GF-D8 (cell line): Measurements from ENCODE around the gene ADK.

Source experiments
- DNase-seq: peaks from one replicate; lab custom pipeline; 2025; lab: John Stamatoyannopoulos, UW

The ADK gene

DNA sequence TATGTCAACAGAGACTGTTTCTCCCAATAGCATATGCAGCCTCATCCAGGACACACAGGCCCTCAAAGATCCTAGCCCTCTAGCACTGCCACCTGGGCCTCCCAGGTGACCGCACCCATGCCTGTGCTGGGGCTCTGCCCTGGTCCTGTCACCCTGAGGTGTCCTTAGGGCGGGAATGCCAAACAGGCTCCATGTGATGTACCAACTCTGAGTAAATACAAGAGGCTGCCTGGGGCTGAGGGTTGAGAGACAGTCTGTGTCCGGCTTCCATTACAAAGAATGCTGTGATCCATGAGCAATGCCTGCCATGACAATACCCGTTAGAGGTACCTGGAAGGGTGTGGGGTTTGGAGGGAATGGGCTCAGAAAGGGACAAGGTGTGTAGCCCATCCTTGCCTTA is 592.4 kb downstream of the ADK start:
- no peak for DNase-seq

DNA sequence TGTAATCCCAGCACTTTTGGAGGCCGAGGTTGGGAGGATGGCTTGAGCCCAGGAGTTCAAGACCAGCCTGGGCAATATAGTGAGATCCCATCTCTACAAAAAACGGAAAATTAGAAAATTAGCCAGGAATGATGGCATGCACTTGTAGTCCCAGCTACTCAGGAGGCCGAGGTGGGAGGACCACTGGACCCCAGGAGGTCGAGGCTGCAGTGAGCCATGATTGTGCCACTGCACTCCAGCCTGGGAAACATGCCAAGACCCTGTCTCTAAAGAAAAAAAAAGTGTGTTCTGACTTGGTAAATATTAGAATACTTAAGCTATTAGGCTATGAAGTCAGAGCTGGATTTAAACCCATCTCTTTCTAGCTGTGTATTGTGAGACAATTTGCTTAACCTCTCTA is 594.4 kb downstream of the ADK start:
- no peak for DNase-seq

GRCh38 chr10:74746813-74747212 is 595.8 kb downstream of the ADK start:
- no peak for DNase-seq

DNA sequence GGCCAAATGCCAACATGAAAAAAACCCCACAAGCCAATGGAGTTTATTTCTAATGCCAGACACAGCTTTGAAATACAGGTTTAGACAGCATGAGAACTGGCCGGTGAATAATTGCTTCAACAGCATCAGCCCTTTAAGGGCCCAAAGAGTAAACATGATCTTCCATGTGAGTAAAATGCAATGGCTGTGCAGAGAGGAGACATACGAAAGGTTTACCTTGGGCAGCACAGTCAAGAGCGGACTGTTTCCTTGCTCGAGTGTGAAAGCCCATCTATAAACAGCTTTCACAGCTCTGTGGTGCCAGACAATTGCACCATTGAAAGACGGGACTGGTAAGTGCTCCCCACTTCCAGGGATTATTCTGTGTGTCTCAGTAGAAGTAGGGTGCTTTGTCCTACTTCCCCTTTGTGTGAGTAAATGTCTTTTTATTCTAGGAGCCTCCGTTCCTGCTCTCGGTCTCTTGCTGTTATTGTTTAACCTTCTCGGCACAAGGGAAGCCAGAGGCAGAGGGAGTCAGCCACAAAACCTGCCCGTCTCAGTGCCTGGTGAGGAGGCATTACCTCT is 597.5 kb downstream of the ADK start:
- DNase-seq, result no peak

- DNase-seq, result no peak
Measured at GRCh38 chr10:74750848-74751274, 599.8 kb downstream of the ADK start.

- DNase-seq, result no peak
Measured at GRCh38 chr10:74752371-74753040, 601.5 kb downstream of the ADK start.

DNA sequence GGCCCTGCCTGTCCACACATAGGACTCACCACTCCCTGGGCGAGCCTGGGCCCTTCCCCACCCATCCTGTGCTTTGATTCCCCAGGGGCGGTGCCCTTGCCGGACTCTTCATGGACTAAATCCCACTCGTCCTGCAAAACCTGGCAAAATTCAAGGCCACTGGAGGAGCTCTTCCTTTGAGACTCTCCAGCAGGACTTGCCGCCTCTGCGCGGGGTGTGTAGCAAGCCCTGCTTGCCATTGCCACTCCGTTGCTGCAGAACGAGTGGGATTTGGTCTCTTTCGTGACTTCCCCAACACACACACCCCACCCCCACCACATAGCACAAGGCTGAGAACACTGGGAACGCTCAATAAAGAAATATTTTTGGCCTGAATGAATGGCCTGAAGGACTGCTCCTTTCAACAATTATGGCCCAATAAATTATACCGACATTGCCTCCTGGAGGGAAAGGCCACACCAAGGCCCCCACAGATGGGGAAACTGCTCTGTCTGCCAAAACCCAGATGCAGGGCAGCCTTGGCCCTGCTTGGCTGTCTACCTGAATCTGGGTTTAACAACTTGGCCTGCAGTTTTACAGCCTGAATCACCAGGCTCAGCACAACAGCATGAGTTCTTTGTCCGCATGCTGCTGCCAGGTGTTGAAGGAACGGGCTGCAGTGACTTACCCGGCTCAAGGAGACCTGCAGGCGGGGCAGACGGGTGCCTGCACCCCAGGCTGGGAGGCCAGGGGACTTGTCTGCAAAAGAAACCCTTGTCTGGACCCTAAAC is 602.6 kb downstream of the ADK start:
- no peak for DNase-seq

GRCh38 chr10:74754381-74754821 is 603.4 kb downstream of the ADK start:
- DNase-seq, result no peak

GRCh38 chr10:74755273-74755672 is 604.3 kb downstream of the ADK start:
- DNase-seq, result no peak
